Stomach smooth muscle (tissue), 2 donors: Measurements from ENCODE around the gene NPS.

ENCODE experiments used
- H3K27ac ChIP-seq: one replicate; pipeline ENCODE4 v1.7.0; 2013; ENCODE audit warnings: mild to moderate bottlenecking, low read length, inconsistent platforms
- H3K27me3 ChIP-seq, 2 donors: one replicate each; pipeline ENCODE4 v1.7.0; 2013; ENCODE audit warnings: low read length in 2 of 2; ENCODE audit not compliant: insufficient read depth in 2 of 2, control insufficient read depth in 1 of 2
- H3K36me3 ChIP-seq, 2 donors: one replicate each; pipeline ENCODE4 v1.7.0; 2013; ENCODE audit warnings: low read length in 2 of 2; ENCODE audit not compliant: control insufficient read depth in 2 of 2, insufficient read depth in 2 of 2
- H3K4me1 ChIP-seq: one replicate; pipeline ENCODE4 v1.7.0; 2013; ENCODE audit warnings: low read length; ENCODE audit not compliant: control insufficient read depth, insufficient read depth
- H3K4me3 ChIP-seq, 2 donors: one replicate each; pipeline ENCODE4 v1.7.0; 2013; ENCODE audit warnings: low read length in 2 of 2
- H3K9ac ChIP-seq, 2 donors: one replicate each; pipeline ENCODE4 v1.7.0; 2013; ENCODE audit warnings: low read length in 2 of 2, mild to moderate bottlenecking in 1 of 2
- H3K9me3 ChIP-seq, 2 donors: one replicate each; pipeline ENCODE4 v1.7.0; 2013; ENCODE audit warnings: low read length in 2 of 2; ENCODE audit not compliant: control insufficient read depth in 2 of 2
- donor health status: healthy.
- donor health status: Pancreatic carcinoma.

NPS gene, protein sequence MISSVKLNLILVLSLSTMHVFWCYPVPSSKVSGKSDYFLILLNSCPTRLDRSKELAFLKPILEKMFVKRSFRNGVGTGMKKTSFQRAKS

DNA sequence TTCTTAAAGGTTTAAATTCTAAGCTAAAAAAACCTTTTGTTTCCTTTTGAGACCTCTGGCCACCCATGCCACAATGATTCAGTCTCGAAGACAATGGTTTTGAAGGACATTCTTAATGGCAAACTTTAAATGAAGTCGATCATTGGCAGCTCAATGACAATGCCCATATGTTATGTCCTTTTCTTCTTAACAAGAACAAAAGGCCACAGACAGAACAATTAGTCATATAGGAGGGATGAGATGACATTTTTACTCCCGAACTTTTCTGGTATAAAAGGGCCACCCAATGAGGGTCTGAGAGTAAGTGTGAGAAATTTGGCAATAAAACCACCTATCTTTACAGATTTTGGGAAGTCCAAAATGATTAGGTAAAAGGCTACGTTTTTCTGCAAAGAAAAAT, at the start of gene NPS:
Gene NPS, plus strand, starts transcription at position 301 of the 400 bp plus-strand sequence. Its CDS starts 60 bp downstream, at position 361.
- no peaks in the 10 kb centered on the region for H3K36me3 ChIP-seq
- no peak within 1 kb of the TSS for H3K4me3 ChIP-seq
- H3K27me3 ChIP-seq, result peaks cover 0 to 2% of the 10 kb centered on the region in 2 donors
- H3K9ac ChIP-seq, result no peak within 1 kb of the TSS
- H3K4me1 ChIP-seq, result no peaks in the 10 kb centered on the region
- no peak within 1 kb of the TSS for H3K27ac ChIP-seq
- H3K9me3 ChIP-seq, result peaks cover 3 to 6% of the 10 kb centered on the region in 2 donors

DNA sequence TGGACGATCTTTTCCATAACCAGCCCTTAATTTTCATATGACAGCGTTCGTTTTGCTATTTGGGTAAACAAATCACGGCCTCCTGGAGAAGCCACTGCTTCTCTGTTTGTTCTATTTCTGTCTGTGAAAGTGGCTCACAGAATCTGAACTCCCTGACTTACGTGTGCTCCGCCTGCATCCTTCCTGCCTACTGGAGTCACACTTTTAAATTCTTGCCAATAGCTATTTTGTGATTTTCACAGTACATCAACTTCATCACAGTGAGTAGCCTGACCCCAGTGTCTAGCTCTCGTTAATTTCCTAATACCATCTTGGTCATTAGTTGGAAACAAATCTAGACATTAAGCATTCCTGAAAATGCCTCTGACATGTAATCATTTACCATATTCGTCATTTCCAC, 49.0 kb upstream of the NPS start:
- H3K9me3 ChIP-seq, result peaks cover 0 to 2% of the 10 kb centered on the region in 2 donors
- no peak overlapping the region for H3K9ac ChIP-seq
- H3K36me3 ChIP-seq, result no peaks in the 10 kb centered on the region
- peaks cover 0 to 6% of the 10 kb centered on the region in 2 donors for H3K27me3 ChIP-seq
- H3K4me3 ChIP-seq, result no peak overlapping the region
- no peak overlapping the region for H3K27ac ChIP-seq
- no peaks in the 10 kb centered on the region for H3K4me1 ChIP-seq

DNA sequence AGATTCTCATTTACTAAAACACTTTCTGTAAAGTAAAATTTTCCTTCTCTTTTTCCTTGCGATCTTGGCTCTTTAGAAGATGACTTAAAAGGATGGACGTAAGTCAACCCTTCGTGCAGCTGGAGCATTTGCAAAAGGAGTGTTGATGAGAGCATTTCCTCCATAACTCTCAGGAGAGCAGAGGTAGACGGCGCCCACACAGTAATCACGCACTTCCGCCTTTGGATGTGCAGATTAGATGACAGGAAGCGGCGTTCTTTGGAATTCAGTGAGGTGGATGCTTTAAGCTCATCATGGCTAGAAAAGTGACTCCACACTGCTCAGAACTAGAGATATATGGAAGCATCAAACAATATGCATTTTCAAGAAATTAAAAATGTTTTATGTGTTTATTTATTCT, 43.0 kb upstream of the NPS start:
- peaks cover 0 to 2% of the 10 kb centered on the region in 2 donors for H3K9me3 ChIP-seq
- H3K9ac ChIP-seq, result no peak overlapping the region
- no peaks in the 10 kb centered on the region for H3K4me1 ChIP-seq
- no peak overlapping the region for H3K27ac ChIP-seq
- H3K36me3 ChIP-seq, result no peaks in the 10 kb centered on the region
- H3K27me3 ChIP-seq, result peaks cover 0 to 3% of the 10 kb centered on the region in 2 donors
- no peak overlapping the region for H3K4me3 ChIP-seq

DNA sequence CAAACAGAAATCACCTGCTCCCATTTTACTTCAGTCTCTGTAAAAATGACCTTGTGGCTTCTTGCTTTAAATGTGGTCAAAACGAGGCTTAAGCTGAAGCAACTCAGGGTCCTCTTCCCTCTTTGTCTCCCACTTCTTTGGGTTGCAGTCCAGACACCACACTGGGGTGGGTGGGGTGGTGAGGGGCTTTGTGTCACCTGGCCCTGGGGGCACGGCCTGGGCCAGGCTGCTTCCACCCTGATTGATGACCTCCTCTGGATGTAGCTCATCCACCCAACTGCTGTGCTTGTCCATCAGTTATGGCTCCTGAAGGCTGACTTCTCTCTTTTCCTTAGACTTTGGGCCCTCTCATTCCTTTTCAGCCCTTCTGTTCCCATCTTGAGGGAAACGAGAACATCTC, 26.8 kb upstream of the NPS start:
- H3K36me3 ChIP-seq, result no peaks in the 10 kb centered on the region

DNA sequence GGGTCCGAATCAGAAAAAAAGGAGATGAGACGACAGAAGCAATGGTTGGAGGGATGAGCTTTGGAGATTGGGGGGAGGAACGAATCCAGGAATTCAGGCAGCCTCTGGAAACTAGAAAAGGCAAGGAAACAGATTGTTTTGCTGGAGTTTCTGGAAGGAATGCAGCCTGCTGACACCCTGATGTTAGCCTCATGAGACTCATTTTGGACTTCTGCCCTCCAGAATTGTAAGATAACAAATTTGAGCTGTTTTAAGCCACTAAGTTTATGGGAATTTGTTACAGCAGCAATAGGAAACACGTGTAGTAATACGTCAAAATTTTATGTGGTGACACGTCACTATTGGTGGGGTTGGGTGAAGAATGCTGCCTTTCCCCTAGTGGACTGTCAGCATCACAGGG, 25.6 kb upstream of the NPS start:
- H3K9ac ChIP-seq, result no peak overlapping the region
- no peaks in the 10 kb centered on the region for H3K36me3 ChIP-seq
- H3K4me3 ChIP-seq, result no peak overlapping the region
- H3K27ac ChIP-seq, result no peak overlapping the region
- H3K4me1 ChIP-seq, result no peaks in the 10 kb centered on the region
- H3K27me3 ChIP-seq, result peaks cover 0 to 2% of the 10 kb centered on the region in 2 donors
- peaks cover 0 to 3% of the 10 kb centered on the region in 2 donors for H3K9me3 ChIP-seq

More for the DNA sequence above, 26.8 kb upstream of the NPS start:
- peaks cover 0 to 2% of the 10 kb centered on the region in 2 donors for H3K27me3 ChIP-seq
- no peak overlapping the region for H3K9ac ChIP-seq
- H3K9me3 ChIP-seq, result peaks cover 0 to 3% of the 10 kb centered on the region in 2 donors
- H3K4me3 ChIP-seq, result no peak overlapping the region
- H3K4me1 ChIP-seq, result no peaks in the 10 kb centered on the region
- no peak overlapping the region for H3K27ac ChIP-seq

DNA sequence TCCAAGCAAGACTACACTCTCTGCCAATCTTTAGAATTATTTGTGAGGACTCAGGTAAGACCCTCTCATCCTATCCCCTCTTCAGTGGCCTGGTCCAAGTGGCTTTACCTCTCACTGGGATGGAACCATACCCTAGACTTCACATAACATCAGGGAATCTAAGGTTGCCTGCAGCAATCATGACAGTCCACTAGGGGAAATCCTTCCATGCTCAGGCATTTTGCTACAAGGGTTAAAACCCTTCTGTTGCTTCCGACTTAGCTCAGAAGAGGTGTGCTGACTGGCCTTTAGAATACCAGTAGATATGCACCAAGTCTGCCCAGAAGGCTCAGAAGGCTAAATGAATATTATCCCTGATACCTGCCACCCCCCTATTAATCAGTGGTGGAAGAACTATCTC, 24.9 kb upstream of the NPS start:
- no peaks in the 10 kb centered on the region for H3K36me3 ChIP-seq
- no peak overlapping the region for H3K27ac ChIP-seq
- peaks cover 0 to 3% of the 10 kb centered on the region in 2 donors for H3K9me3 ChIP-seq
- no peak overlapping the region for H3K9ac ChIP-seq
- no peaks in the 10 kb centered on the region for H3K4me1 ChIP-seq
- peaks cover 0 to 2% of the 10 kb centered on the region in 2 donors for H3K27me3 ChIP-seq
- no peak overlapping the region for H3K4me3 ChIP-seq

DNA sequence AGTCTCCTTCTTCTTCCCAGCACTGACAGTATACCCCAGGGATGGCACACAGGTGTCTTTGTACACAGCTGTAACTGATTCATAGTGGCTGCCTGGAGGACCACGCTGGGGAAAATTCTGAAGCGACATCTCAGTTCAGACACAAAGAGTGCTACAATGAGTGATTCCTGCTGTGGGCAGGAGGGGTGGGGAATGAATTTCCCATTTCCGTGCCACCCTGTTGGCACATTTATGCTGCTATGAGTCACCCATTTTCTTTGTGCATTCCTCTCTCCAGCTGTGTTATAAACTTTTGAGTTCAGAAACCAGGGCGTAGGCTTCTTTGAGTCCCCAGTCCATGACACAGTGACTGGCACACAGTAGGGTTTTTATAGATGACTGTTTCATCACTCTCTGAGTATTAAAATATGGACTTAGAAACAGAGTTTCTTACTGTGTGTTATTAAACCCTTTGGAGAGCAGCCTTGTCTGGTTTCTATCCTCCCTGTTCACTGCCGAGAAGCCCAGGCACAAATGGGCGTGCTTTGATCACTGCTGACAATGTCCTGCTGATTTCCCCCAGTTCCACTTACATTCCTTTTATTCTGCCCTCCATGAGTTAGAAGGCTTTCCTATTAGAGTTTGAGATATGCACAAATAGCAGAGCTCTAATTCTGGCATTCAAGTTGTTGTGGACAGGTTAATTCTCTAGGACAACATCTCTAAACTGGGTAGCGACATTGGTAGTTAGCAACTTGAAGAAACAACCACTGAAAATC, 24.0 kb upstream of the NPS start:
- no peaks in the 10 kb centered on the region for H3K36me3 ChIP-seq
- no peaks in the 10 kb centered on the region for H3K4me1 ChIP-seq
- H3K9ac ChIP-seq, result no peak overlapping the region
- no peaks in the 10 kb centered on the region for H3K9me3 ChIP-seq
- H3K4me3 ChIP-seq, result no peak overlapping the region
- no peak overlapping the region for H3K27ac ChIP-seq
- H3K27me3 ChIP-seq, result peaks cover 0 to 2% of the 10 kb centered on the region in 2 donors

DNA sequence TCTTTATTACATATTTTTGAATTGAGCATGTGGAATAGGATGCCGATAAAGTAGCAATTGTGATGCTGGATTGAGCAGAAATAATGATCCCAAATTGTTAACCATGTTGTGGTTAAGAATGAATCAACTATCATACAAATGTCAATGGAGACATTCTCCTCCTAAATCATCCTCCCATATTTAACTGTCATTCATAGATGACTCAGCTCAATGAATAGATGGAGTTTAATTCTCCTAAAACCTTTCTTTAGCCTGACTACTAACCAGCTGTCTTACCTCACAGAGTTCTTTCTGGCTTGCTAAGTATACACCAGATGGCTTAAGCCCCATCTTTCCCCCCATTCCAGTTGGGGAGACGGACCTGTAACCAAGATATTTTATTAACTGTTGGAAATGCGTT, 23.4 kb upstream of the NPS start:
- Histone ChIP-seq H3K9ac (no peak overlapping the region), H3K36me3 (no peaks in the 10 kb centered on the region), H3K9me3 (no peaks in the 10 kb centered on the region), H3K27me3 (peaks cover 0 to 2% of the 10 kb centered on the region in 2 donors), H3K4me1 (no peaks in the 10 kb centered on the region), H3K4me3 (no peak overlapping the region), H3K27ac (no peak overlapping the region)

DNA sequence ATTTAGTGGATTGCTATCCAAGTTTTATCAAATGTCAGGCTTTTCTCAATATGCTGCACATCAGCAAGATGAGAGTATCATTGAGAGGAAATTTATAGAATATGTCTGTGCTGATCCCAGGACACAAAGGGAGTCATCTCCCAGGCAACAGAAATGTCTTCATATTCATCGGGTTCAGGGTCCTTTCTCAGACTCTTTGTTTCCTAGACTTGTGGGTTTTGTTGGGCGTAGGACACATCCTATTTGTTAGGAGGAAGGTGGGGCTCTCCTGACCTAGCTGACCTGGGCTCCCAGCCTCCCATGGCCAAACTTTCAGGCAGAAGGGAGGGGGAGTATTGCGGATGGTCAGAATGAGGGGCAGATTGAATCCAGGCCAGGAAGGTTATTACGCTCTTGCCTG, 22.9 kb upstream of the NPS start:
- H3K27ac ChIP-seq, result no peak overlapping the region
- no peak overlapping the region for H3K9ac ChIP-seq
- H3K9me3 ChIP-seq, result no peaks in the 10 kb centered on the region
- no peaks in the 10 kb centered on the region for H3K4me1 ChIP-seq
- peaks cover 0 to 2% of the 10 kb centered on the region in 2 donors for H3K27me3 ChIP-seq
- H3K36me3 ChIP-seq, result no peaks in the 10 kb centered on the region
- no peak overlapping the region for H3K4me3 ChIP-seq

DNA sequence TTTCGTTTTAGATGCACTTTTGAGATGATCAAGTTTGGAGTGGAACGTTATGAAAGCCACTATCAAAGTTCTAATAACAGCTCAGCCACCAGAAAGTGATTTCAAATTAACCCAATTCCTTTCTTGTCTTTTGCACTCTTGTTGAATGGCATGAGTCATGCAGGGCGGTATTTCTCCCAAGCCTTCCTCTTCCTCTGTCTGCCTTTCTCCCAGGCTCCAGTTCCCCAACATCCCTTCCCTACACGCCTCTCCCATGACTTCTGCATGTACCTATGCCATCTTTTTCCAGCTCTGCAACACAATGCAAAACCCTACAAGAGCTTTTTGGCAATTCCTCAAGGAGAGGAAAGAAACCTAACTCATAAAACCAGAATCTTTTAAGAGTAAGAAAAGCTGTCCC, 21.8 kb upstream of the NPS start:
- H3K36me3 ChIP-seq, result no peaks in the 10 kb centered on the region
- H3K9ac ChIP-seq, result no peak overlapping the region
- H3K27me3 ChIP-seq, result peaks cover 0 to 2% of the 10 kb centered on the region in 2 donors
- no peak overlapping the region for H3K4me3 ChIP-seq
- H3K9me3 ChIP-seq, result no peaks in the 10 kb centered on the region
- no peaks in the 10 kb centered on the region for H3K4me1 ChIP-seq
- H3K27ac ChIP-seq, result no peak overlapping the region

DNA sequence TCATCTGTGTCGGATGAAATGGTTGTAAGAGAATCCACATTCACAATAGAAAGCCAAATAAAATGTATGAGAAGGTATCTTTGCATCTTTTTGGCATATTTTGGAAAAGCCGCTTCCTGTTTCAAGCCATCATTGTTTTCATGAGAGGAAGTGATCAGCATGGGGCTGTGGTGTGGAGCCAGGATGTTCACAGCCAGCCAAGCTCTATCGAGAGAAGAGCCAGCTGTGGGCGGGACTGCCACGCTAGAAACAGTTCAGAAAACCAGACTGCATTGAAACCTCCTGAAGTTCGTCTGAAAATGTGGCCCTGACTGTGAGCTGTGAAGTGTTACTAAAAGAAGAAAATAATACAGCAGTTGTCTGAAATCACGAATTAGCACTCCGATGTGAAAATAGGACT, 21.2 kb upstream of the NPS start:
- Histone ChIP-seq H3K9me3 (no peaks in the 10 kb centered on the region), H3K27ac (no peak overlapping the region), H3K27me3 (peaks cover 0 to 2% of the 10 kb centered on the region in 2 donors), H3K4me3 (no peak overlapping the region), H3K36me3 (no peaks in the 10 kb centered on the region), H3K9ac (no peak overlapping the region), H3K4me1 (no peaks in the 10 kb centered on the region)
